DMS153 treated with DMSO at 0.1 percent for 48 hours (cell line): ENCODE measurements around the gene PEAK3.

Source experiments
- DNase-seq: peaks from one replicate; lab custom pipeline; 2025; ENCODE audit not compliant: unreplicated experiment; lab: John Stamatoyannopoulos, UW

PEAK3 gene

DNA sequence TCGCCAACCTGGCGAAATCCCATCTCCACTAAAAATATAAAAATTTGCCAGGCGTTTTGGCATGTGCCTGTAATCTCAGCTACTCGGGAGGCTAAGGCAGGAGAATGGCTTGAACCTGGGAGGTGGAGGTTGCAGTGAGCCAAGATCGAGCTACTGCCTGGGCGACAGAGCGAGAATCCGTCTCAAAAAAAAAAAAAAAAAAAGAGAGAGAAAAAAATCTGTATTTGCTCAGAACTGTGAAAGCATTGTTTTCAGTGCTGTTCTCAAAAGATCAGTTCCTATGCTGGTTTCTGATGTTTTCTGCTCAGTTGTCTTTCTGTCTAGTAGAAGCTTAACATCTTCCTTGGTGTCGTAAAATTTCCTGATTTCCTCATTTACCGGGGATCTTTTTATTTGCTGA lies 42.8 kb downstream of the PEAK3 start:
- DNase-seq = no peak

DNA sequence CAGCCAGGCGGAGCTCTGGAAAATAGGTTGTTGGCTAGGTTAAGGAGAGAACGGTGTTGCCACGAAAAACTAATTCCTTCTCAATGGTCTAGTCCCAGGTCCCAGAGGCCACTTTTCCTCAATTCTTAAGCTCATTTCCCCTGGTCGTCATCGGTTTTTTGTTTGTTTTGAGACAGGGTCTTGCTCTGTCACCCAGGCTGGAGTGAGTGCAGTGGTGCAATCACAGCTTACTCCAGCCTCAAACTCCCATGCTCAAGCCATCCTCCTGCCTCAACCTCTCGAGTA lies 44.2 kb downstream of the PEAK3 start:
- DNase-seq = no peak

DNA sequence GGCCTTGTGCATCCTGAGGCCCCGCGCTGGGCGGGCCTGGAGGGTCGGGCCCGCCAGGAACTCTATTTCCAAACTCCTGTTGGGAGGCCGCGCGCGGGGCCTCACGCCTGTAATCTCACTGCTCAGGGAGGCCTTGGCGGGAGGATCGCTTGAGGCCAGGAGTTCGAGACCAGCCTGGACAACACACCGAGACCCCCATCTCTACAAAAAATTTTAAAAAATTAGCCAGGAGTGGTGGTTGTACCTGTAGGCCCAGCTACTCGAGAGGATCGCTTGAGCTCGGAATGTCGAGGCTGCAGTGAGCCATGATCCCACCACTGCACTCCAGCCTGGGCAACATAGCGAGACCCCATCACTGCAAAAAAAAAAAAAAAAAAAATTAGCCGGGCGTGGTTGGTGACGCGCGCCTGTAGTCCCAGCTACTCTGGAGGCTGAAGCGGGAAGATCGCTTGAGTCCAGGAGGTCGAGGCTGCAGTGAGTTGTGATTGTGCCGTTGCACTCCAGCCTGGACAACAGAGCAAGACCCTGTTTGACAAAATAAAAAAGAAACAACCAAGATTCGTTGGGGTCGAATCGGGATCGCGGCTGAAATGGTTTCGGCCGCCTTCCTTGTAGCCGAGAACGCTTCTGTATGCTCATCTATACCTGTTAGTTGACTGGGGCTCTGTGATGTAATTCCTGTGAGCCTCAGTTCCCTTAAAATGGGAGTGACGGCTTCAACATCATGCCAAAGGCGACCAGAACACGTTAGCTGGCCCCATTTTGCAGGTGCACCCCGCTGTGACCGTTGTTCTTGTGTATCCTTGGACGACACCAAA lies 44.7 kb downstream of the PEAK3 start:
- no peak for DNase-seq

DNA sequence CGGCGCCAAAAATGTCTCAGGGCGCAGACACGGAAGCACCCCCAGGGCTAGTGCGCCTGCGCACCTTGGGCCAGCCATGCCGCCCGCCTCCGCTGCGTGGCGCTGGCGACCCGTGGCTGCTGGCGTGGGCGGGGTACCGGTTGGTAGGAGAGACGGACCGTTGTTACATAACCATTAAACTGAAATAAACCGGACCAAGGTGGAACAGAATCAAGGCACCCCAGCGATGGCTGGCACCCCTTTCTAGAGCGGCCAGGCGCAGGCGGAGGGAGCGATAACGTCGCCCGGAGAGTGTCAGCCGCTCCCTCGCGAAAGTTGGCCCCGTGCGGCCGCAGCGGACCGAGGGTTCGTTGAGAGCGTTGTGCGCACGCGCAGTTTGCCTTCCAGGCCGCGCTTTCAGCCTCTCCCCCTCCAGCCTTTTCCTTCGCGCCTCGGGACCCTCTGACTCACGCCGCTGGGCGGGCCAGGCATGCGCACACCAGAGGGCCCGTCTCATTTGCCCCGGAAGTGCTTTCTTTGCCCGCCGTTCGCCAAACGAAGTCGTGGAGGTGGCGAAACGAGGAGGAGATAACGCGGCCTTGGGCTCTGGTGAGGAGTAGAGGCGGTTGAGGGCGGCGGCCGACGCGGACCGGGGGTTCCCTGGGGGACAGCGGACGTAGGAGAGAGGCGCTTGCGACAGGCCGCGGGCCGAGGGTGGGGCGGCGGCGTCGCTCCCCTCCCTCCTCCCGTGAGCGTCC lies 45.5 kb downstream of the PEAK3 start, which contains the start of the genes PLEKHJ1 and SF3A2:
Gene PLEKHJ1 (minus strand): TSS at position 16 of the 737 bp plus-strand sequence. CDS start 81 bp downstream, outside the sequence.
Gene SF3A2 (plus strand): TSS at position 511 of the 737 bp plus-strand sequence. CDS start 6,595 bp downstream, outside the sequence.
- DNase-seq = peak; percentile 78

DNA sequence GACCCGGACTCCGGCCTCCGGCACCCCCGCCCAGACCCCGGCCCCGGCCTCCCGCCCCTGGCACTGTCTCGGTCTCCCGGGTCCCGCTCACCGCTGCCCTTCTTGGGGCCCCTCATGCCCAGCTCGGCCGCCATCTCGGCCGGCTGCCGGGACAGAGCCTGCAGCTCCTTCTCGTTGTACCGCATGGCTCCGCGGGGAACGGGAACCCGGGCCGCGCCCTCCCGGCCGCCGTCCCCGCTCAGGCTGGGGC lies 46.0 kb downstream of the PEAK3 start:
- DNase-seq = no peak

DNA sequence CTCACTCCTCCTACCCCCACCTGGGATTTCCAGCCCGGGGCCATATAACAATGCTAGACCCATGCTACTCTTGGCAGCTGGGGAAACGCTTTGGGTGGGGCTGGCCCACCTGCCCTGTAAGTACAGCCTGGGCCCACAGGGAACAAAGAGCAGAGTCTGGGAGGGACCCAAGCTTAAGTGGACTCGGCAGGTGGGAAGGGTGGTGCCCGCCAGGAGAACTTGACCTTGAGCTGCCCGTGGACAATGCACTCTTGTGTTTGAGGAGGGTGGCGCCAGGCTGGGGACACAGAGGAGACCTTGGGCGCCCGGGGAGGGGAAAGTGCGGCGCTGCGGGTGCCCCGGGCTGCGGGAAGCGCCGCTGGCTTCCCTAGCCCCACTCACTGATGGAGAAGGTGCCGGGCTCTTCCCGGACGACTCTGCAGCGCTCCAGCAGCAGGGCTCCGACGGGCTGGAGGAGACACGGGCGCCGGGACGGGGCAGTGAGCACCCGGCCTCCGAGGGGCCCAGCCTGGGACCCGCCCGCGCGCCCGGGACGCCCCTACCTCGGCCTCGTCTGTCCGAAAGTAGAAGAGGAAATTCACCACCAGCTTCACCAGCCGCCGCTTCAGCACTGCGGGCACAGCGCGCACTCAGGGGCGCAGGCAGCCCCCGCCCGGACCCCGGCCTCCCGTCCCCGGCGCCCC lies 46.5 kb downstream of the PEAK3 start:
- DNase-seq = peak; percentile 1

DNA sequence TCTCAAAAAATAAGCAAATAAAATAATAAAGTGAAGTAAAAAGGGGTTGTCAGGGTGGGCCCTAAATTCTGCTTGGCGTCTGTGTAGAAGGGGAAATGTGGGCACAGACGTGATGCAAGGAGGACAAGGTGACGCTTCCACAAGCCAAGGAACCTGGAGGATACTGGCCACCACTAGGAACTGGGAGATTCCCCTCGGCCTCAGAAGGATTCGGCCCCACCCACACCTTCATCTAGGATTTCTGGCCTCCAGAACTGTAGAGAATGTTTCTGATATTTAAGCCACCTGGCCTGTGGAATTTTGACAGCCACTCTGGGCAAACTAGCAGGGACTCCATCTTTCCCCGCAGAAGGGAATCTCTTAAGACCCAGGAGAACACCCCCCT lies 47.0 kb downstream of the PEAK3 start:
- no peak for DNase-seq

DNA sequence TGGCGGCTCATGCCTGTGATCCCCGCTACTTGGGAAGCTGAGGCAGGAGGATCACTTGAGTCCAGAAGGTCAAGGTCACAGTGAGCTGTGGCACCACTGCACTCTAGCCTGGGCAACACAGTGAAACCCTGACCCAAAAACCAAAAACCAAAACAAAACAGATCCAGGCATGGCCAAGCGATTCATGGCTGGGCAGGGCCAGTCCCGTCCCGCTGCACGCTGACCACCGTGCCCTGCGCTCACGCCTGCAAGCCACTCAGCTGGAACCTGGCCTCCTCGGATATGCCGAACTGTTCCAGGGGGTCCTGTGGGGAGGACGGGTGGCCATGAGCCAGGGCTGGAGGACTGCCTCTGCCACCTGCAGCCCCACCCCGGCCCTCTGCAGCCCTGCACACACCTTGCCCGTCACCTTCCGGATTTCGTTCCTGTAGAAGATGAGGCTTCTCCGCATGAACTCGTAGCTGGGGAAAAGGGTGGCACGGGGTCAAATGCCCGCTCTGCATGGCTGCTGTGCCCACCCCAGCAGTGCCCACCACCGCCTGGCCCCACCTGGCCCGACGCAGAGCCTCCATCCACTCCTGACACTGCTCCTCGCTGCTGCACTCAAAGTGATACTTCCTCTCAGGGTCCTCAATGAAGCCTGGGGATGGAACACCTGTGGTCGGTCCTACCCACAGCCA lies 48.2 kb downstream of the PEAK3 start:
- DNase-seq = no peak

DNA sequence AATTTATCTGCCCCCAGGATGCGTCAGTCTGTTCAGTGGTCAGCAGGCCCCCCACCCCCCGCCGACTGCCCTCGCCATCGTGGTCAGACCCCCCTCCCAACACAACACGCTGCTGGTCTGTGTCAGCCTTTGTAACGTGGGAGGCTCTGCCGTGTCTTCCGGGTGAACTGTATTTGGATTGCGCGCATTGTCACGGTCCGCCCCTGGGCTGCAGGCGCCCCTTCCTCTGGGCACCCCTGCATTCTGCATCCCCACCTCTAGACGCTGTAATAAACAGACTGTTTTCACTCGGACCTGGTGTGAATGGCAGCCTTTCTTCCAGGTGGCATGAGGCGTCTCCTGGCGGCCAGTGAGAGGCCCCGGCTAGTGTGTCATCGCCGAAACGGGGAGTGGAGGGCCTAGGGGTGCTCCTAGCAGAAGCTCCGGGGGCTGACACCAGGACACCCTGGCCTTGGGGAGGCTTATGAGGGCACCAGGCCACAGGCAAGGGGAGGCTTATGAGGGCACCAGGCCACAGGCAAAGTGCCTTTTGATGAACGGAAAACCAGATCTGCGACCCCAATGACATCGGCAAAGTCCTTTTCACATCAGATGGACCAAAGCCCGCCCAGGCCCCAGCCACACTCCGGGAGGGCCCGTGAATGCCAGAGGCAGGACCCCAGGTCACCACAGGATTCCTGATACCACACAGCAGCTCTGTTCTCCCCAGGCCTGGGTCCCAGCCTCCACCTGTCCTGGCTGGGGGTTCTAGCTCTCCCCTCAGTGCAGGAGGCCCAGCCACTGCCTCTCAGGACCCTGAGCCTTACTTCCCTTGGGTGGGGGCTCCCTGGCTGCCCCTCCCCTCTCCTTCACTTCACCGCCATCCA lies 49.5 kb downstream of the PEAK3 start:
- no peak for DNase-seq

DNA sequence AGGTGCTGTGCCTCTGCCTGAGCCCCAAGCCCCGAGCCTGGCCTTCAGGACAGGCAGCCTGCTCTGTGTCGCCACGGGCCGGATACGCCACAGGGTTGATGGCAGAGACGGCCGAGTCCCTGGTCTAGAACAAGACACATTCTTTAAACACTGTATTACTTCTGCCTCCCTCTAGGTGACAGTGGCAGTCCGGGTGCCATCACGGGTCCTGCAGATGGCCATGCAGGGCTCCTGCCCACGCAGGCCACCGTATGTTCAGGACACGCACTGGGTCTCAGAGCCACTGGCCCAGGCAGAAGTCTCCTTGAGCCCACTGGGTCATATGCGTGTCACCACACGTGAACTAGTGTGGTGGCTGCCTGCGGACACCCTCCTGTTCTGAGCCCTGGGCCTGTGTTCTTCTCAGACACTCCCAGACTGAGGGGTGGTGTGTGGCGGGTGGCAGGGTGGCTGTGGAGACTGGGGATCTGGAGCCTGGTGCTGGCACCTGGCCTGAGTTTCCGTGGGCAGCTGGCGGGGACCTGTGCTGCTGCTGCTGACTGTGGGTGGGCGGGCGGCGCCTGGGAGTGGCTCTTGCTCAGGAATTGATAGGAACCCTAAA lies 50.3 kb downstream of the PEAK3 start:
- DNase-seq = no peak

DNA sequence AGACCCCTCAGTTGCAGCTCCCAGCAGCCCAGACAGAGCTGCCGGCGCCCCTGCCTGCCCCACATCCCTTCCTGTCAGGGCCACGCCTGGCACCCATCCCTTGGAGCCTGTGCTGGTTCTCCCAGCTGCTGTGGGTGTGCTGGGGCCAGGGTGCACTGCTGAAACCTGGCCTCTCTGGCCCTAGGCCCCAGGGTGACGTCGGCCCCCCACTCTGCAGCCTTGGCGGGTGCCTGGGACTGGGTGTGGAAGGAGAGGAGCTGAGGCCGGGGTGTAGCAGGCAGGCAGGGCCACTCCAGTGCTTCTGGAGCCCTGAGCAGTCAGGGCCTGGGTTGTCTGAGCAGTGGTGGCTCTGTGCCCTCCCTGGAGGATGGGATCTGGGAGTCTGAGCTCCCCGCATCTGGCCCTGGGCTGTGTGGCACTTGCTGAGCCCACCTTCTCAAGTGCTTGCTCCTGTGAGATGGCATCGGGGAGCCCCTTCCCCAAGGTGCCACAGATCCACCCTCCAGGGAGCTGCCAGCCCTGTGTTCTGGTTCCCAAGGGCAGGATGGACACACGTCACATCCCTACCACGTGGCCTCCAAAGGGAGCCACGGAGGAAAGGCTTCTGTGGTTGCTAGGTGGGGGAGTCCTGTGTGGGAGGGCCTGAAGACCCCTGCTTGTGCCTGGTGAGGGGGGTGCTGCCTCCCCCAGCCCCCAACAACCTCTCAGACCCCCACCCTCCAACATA lies 51.0 kb downstream of the PEAK3 start:
- no peak for DNase-seq

DNA sequence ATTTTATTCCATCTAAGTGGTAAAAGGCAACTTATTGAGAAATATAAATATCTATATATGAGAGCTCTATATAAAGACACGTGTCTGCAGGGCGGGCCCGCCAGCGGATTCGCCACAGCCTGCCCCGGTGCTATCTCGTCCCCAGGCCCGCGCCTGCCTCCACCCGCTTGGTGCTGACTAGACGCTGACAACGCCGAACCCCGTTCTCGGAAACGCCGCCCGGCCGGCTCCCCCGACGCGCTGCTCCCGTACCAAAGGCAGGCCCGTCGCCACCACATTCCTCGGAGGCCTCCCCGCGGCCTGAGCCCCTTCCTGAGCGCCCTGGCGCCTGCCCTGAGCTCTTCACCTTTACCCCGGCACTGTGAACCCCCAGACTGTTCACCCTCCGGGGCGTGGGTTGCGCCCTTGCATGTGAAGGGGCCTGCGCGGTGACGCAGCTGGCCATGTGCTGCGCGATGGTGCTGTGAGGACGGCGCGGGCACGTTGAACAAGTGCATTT lies 51.9 kb downstream of the PEAK3 start:
- DNase-seq = no peak

DNA sequence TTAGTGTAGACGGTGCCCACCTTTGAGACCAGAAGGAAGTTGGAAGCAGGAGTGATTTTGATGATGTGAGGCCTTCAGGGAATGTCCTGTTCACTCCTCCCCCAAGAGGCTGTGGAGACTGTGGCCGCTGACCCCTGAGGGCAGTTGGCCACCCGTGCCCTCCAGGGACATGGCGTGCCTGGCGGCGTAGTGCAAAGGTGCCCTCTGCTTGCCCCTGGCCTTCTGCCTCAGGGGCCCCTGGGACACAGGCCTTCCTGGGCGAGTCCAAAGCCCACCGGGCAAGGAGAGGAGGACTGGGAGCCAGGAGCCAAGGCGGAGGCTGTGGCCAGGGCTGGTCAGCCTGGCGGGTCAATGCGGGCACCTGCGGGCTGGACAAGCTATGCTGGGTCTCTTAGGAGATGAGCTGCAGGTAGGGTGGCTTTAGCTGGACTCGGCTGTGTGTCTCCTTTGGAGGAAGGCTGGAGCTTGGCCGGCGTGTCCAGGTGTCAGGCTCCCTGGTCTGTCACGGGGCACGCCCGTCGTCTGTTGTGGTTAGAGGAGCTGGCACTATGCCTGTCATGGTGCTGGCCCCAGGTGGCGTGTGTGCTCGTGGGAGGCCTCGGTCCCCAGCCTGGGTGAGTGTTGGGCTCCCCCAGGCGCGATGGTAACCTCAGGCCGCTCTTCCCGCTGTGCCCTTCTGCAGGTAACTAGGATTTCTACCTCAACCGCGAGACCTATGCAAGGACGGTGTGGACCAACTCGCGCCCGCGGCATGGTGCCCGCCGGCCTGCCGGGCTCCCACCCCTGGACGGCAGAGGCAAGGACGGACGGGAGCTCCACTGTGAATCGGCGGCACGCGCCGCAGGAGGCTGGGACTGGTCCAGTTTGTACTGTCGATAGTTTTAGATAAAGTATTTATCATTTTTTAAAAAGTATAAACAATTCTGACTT lies 52.6 kb downstream of the PEAK3 start:
- DNase-seq = no peak

DNA sequence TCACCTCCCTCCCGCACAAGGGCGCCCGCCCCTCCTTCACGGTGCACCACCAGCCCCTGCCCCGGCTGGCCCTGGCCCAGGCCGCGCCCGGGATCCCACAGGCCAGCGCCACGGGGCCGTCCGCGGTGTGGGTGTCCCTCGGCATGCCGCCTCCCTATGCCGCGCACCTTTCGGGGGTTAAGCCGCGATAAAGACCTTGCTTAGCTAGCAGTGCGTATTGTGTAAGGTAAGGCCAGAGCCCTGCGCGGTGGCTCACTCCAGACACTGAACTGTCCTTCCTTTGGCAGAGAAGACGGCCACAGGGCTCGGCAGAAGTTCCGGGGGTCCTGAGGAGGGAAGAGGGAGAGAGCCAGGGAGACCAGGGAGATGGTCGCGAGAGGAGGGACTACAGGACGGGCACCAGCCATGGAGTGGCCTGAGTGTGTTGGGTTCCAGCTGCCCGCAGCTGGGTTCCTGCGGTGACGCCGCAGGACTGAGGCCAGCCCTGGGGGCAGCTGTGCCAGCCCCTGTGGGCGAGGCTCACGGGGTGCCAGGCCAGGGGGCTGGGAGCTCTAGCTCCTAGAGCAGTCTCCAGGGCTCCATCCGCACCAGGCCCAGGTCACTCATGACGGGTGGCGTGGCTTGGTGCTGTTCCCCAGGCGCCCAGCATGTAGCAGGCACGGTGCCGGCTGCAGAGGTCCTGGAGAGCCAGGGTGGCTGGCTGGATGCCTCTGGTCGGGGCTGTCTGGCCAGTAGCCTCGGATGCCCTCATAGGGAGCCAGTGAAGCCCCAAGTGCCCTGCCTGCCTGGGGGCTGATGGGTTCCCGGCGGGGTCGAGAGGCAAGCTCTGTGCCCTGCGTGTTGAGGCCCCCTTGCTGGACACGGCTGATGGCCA lies 53.6 kb downstream of the PEAK3 start:
- DNase-seq = no peak

DNA sequence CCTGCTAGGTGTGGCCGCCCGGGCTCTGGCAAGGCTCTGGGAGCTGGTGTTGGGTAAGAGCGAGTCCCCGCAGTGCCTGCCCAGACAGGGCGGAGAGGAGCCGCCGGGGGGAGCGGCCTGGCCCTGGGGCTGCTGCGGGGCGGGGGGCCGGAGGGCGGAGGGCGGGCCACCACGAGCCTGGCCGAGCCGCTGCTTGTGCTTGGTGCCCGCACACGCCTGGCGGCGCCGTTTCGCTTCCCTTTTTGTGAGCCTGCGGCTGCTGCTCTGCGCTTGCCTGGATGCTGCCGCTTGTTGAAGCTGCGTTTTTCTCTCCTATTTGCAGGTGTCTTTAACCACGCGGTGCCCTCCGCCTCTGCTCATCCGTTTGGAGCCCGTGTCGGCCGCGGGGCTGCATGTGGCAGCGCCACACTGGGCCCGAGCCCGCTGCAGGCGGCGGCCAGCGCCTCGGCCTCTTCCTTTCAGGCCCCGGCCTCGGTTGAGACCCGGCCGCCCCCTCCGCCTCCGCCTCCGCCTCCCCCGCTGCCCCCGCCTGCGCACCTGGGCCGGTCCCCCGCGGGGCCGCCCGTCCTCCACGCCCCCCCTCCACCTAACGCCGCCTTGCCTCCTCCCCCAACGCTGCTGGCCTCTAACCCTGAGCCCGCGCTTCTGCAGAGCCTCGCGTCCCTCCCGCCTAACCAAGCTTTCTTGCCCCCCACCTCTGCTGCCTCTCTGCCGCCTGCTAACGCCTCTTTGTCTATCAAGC lies 54.4 kb downstream of the PEAK3 start:
- no peak for DNase-seq

DNA sequence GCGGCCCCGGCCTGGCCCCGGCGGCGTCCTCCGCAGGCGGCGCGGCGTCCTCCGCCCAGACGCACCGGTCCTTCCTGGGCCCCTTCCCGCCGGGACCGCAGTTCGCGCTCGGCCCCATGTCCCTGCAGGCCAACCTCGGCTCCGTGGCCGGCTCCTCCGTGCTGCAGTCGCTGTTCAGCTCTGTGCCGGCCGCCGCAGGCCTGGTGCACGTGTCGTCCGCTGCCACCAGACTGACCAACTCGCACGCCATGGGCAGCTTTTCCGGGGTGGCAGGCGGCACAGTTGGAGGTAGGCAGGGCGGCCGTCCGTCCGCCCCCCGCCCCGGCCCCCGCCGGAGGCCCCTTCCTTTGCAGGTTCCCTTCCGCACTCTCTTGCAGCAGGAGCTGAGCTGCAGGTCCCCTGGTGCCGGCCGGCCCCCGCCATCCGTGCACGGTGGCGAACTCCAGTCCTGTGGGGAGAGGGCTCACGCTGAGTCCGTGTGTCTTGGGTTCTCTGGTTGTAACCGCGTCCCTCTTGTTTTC lies 55.1 kb downstream of the PEAK3 start:
- DNase-seq = no peak
